WTC11 (cell line): ENCODE measurements around the gene DDX10. TPM values are rescaled to one million over a fixed set of nuclear protein-coding genes. Genes with fewer than 3 reads are reported as not detected.

Source experiments
- ATAC-seq: fragments of 200-7000 bp; cut with Tn5 transposase; 2 replicates; pipeline ENCODE4 v1.10.0; 2021; ENCODE audit warnings: mild to moderate bottlenecking, moderate library complexity
- CTCF ChIA-PET: fragments of 300-600 bp; sonication (Branson Sonifier 250); formaldehyde crosslinking; loops from one replicate; lab custom pipeline; 2021; ENCODE audit warnings: antibody characterized with exemption; lab: Charles Lee
- POLR2A ChIA-PET: fragments of 350-600 bp; sonication (Branson Sonifier 250); formaldehyde crosslinking; loops from one replicate; lab custom pipeline; 2021; ENCODE audit warnings: antibody characterized with exemption; lab: Charles Lee
- DNase-seq: peaks from one replicate; pipeline ENCODE4 v3.0.0; 2021; ENCODE audit warnings: low spot score
- H3K27ac Mint-ChIP-seq: 2 replicates; pipeline ENCODE4 v1.8.0; 2021; ENCODE audit warnings: mixed read lengths
- H3K27me3 Mint-ChIP-seq: 2 replicates; pipeline ENCODE4 v1.8.0; 2021; ENCODE audit warnings: low read depth, mild to moderate bottlenecking, moderate library complexity, mixed read lengths
- H3K36me3 Mint-ChIP-seq: 2 replicates; pipeline ENCODE4 v1.8.0; 2021; ENCODE audit warnings: mixed read lengths
- H3K4me1 Mint-ChIP-seq: 2 replicates; pipeline ENCODE4 v1.8.0; 2022; ENCODE audit warnings: mixed read lengths
- H3K4me3 Mint-ChIP-seq: 2 replicates; pipeline ENCODE4 v1.8.0; 2021; ENCODE audit warnings: mild to moderate bottlenecking, moderate library complexity, mixed read lengths
- H3K9me3 Mint-ChIP-seq: 2 replicates; pipeline ENCODE4 v1.8.0; 2021; ENCODE audit warnings: mixed read lengths
- ETV6 ChIP-seq: sonication (generic); formaldehyde crosslinking; IDR thresholded peaks from 2 replicates; pipeline ENCODE4 v1.8.1; 2022; ENCODE audit warnings: mild to moderate bottlenecking, missing genetic modification reagents
- FOXP1 ChIP-seq: sonication (generic); formaldehyde crosslinking; IDR thresholded peaks from 2 replicates; pipeline ENCODE4 v1.8.0; 2022; ENCODE audit warnings: missing genetic modification reagents, mild to moderate bottlenecking, moderate library complexity, borderline replicate concordance
- GABPB1 ChIP-seq: sonication (generic); formaldehyde crosslinking; IDR thresholded peaks from 2 replicates; pipeline ENCODE4 v1.8.1; 2023; ENCODE audit warnings: mild to moderate bottlenecking, missing genetic modification reagents
- GTF2I ChIP-seq: fragments of 250-450 bp; sonication (Bioruptor Pico); conservative IDR thresholded peaks from 2 replicates; pipeline ENCODE4 v1.4.0; 2021; ENCODE audit warnings: mild to moderate bottlenecking
- HMGA2 ChIP-seq: fragments of 250-450 bp; sonication (Bioruptor Pico); IDR thresholded peaks from 2 replicates; pipeline ENCODE4 v1.4.0; 2021; ENCODE audit warnings: mild to moderate bottlenecking, moderate library complexity
- IRF2 ChIP-seq: sonication (generic); formaldehyde crosslinking; IDR thresholded peaks from 2 replicates; pipeline ENCODE4 v1.8.0; 2022; ENCODE audit warnings: low read depth, missing genetic modification reagents, borderline replicate concordance
- KAT7 ChIP-seq: sonication (generic); formaldehyde crosslinking; IDR thresholded peaks from 2 replicates; pipeline ENCODE4 v1.8.1; 2023; ENCODE audit warnings: missing genetic modification reagents, mild to moderate bottlenecking, borderline replicate concordance
- NR2C2 ChIP-seq: sonication (generic); formaldehyde crosslinking; IDR thresholded peaks from 2 replicates; pipeline ENCODE4 v1.8.0; 2022; ENCODE audit warnings: mild to moderate bottlenecking, missing genetic modification reagents
- OVOL2 ChIP-seq: fragments of 250-450 bp; sonication (Bioruptor Pico); IDR thresholded peaks from 2 replicates; pipeline ENCODE4 v1.9.0; 2021; ENCODE audit warnings: mild to moderate bottlenecking, borderline replicate concordance
- PRRX2 ChIP-seq: fragments of 250-450 bp; sonication (Bioruptor Pico); IDR thresholded peaks from 2 replicates; pipeline ENCODE4 v1.8.0; 2021; ENCODE audit warnings: mild to moderate bottlenecking
- RELA ChIP-seq: sonication (generic); formaldehyde crosslinking; IDR thresholded peaks from 2 replicates; pipeline ENCODE4 v1.8.1; 2022; ENCODE audit warnings: missing genetic modification reagents, mild to moderate bottlenecking, borderline replicate concordance
- SOX15 ChIP-seq: fragments of 250-450 bp; sonication (Bioruptor Pico); IDR thresholded peaks from 2 replicates; pipeline ENCODE4 v1.9.0; 2021; ENCODE audit warnings: mild to moderate bottlenecking
- TCF7 ChIP-seq: sonication (generic); formaldehyde crosslinking; IDR thresholded peaks from 2 replicates; pipeline ENCODE4 v1.8.0; 2022; ENCODE audit warnings: mild to moderate bottlenecking, low read depth, missing genetic modification reagents, moderate library complexity
- TEAD1 ChIP-seq: sonication (generic); formaldehyde crosslinking; IDR thresholded peaks from 2 replicates; pipeline ENCODE4 v1.8.0; 2022; ENCODE audit warnings: mild to moderate bottlenecking, missing genetic modification reagents
- ZNF416 ChIP-seq: fragments of 250-450 bp; sonication (Bioruptor Pico); IDR thresholded peaks from 2 replicates; pipeline ENCODE4 v1.9.0; 2021; ENCODE audit warnings: mild to moderate bottlenecking, inconsistent platforms
- ZNF423 ChIP-seq: fragments of 250-450 bp; sonication (Bioruptor Pico); IDR thresholded peaks from 2 replicates; pipeline ENCODE4 v2.1.2; 2022; ENCODE audit warnings: mild to moderate bottlenecking, moderate library complexity
- total RNA-seq: library from RNA; stranded (reverse); gene quantifications from 3 replicates; pipeline ENCODE4 v1.2.3, GENCODE V29; 2021
- TF ChIP-seq, protein P1 (sequence below): sonication (generic); formaldehyde crosslinking; IDR thresholded peaks from 2 replicates; pipeline ENCODE4 v1.8.1; 2023; ENCODE audit warnings: mild to moderate bottlenecking, missing genetic modification reagents, moderate library complexity
- TF ChIP-seq, protein P2 (sequence below): fragments of 250-450 bp; sonication (Bioruptor Pico); IDR thresholded peaks from 2 replicates; pipeline ENCODE4 v1.9.0; 2021; ENCODE audit warnings: moderate library complexity, mild to moderate bottlenecking, inconsistent platforms, borderline replicate concordance
- TF ChIP-seq, protein P3 (sequence below): fragments of 250-450 bp; sonication (Bioruptor Pico); IDR thresholded peaks from 2 replicates; pipeline ENCODE4 v2.1.2; 2022; ENCODE audit warnings: mild to moderate bottlenecking, moderate library complexity
- TF ChIP-seq, protein P4 (sequence below): sonication (generic); formaldehyde crosslinking; IDR thresholded peaks from 2 replicates; pipeline ENCODE4 v1.8.0; 2022; ENCODE audit warnings: missing genetic modification reagents
- TF ChIP-seq, protein P5 (sequence below): fragments of 250-450 bp; sonication (Bioruptor Pico); IDR thresholded peaks from 2 replicates; pipeline ENCODE4 v1.9.0; 2021; ENCODE audit warnings: mild to moderate bottlenecking
- TF ChIP-seq, protein P6 (sequence below): fragments of 250-450 bp; sonication (Bioruptor Pico); conservative IDR thresholded peaks from 2 replicates; pipeline ENCODE4 v1.9.0; 2021; ENCODE audit warnings: mild to moderate bottlenecking
- TF ChIP-seq, protein P7 (sequence below): sonication (generic); formaldehyde crosslinking; conservative IDR thresholded peaks from 2 replicates; pipeline ENCODE4 v1.8.1; 2023; ENCODE audit warnings: mild to moderate bottlenecking, low read depth, missing genetic modification reagents, moderate library complexity

The DDX10 gene
- total RNA-seq, 1 experiment from 2014 or later = 56.8 TPM

DNA sequence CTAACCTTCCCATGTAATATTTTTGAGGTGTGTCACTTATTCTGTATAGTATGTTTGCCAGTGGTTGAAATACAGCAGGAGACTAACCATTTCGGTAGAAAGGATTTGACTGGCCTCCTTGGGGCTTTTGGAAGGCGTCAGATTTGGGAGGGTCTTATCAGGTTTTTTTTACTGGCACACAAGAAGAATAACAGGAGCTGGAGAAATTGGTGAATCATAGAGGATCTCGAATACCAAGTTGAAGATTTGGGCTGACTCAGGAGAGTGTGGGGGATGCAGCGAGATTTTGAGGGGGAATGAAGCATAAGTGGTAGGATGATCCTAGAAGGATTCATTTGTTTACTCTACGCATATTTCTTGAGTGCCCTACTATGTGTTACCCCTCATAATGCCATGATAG is 200.5 kb downstream of the DDX10 start (continued):
- TF ChIP-seq, protein P1, sequence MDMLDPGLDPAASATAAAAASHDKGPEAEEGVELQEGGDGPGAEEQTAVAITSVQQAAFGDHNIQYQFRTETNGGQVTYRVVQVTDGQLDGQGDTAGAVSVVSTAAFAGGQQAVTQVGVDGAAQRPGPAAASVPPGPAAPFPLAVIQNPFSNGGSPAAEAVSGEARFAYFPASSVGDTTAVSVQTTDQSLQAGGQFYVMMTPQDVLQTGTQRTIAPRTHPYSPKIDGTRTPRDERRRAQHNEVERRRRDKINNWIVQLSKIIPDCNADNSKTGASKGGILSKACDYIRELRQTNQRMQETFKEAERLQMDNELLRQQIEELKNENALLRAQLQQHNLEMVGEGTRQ (CRISPR knock-in tag) = no peak
- TF ChIP-seq ZNF423 (CRISPR knock-in tag) = no peak
- TF ChIP-seq, protein P2, sequence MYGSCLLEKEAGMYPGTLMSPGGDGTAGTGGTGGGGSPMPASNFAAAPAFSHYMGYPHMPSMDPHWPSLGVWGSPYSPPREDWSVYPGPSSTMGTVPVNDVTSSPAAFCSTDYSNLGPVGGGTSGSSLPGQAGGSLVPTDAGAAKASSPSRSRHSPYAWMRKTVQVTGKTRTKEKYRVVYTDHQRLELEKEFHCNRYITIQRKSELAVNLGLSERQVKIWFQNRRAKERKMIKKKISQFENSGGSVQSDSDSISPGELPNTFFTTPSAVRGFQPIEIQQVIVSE (CRISPR knock-in tag) = no peak
- no peak for TF ChIP-seq OVOL2 (CRISPR knock-in tag)

DNA sequence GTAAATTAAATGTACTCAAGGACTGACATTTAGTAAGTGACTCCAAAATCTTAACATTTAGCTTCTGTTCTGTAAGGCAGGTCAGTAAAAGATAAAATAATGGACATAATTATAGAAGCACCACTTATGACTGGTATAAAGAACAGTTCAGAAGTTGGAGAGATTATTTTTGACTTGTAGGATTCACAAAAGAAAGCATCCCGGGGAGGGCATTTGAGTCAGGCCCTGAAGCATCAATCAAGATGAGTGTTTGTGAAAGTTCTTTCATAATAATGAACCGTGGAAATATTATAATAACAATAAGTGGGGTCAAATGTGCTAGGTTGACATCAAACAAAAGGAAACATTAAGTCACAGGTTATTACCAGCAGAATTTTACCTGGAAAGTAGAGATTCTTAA is 201.9 kb downstream of the DDX10 start:
- CTCF ChIA-PET = no interaction called here
- no peak for TF ChIP-seq HMGA2 (CRISPR knock-in tag)
- TF ChIP-seq, protein P3, sequence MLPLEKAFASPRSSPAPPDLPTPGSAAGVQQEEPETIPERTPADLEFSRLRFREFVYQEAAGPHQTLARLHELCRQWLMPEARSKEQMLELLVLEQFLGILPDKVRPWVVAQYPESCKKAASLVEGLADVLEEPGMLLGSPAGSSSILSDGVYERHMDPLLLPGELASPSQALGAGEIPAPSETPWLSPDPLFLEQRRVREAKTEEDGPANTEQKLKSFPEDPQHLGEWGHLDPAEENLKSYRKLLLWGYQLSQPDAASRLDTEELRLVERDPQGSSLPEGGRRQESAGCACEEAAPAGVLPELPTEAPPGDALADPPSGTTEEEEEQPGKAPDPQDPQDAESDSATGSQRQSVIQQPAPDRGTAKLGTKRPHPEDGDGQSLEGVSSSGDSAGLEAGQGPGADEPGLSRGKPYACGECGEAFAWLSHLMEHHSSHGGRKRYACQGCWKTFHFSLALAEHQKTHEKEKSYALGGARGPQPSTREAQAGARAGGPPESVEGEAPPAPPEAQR = no peak
- TF ChIP-seq, protein P4, sequence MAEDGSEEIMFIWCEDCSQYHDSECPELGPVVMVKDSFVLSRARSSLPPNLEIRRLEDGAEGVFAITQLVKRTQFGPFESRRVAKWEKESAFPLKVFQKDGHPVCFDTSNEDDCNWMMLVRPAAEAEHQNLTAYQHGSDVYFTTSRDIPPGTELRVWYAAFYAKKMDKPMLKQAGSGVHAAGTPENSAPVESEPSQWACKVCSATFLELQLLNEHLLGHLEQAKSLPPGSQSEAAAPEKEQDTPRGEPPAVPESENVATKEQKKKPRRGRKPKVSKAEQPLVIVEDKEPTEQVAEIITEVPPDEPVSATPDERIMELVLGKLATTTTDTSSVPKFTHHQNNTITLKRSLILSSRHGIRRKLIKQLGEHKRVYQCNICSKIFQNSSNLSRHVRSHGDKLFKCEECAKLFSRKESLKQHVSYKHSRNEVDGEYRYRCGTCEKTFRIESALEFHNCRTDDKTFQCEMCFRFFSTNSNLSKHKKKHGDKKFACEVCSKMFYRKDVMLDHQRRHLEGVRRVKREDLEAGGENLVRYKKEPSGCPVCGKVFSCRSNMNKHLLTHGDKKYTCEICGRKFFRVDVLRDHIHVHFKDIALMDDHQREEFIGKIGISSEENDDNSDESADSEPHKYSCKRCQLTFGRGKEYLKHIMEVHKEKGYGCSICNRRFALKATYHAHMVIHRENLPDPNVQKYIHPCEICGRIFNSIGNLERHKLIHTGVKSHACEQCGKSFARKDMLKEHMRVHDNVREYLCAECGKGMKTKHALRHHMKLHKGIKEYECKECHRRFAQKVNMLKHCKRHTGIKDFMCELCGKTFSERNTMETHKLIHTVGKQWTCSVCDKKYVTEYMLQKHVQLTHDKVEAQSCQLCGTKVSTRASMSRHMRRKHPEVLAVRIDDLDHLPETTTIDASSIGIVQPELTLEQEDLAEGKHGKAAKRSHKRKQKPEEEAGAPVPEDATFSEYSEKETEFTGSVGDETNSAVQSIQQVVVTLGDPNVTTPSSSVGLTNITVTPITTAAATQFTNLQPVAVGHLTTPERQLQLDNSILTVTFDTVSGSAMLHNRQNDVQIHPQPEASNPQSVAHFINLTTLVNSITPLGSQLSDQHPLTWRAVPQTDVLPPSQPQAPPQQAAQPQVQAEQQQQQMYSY (CRISPR knock-in tag) = no peak
- no peak for TF ChIP-seq RELA
- TF ChIP-seq KAT7 = no peak
- TF ChIP-seq TCF7 (CRISPR knock-in tag) = no peak
- TF ChIP-seq ETV6 (CRISPR knock-in tag) = no peak
- TF ChIP-seq GTF2I = no peak

DNA sequence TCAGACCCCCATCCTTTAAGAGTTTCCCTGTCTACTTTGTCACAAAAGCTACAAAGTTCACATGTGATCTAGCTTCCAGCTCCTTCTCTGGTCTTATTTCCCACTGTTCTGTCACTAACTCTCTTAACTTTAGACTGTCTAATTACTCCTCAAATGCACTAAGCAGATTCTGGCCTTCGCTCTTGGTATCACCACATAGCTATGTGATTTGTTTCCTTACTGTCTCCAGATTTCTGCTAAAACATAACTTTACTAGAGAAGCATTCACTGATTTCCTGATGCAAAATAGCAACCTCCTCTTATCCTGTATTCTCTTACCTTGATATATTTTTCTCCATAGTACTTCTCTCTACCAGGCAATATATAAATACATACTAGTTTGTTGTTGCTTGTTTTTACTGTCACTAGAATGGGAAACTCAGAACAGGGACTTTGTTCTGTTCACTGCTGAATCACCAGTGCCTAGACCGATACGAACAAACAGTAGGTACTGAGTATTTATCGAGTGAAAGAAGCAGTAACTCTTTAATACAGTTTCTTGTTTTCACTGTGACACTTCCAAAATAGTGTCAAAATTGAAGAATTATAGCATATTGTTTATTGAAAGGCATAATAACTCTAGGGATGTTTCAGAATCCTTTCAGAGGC is 205.6 kb downstream of the DDX10 start:
- no peak overlapping the region for H3K4me3 Mint-ChIP-seq
- ATAC-seq (no peak), DNase-seq (no peak)
- H3K9me3 Mint-ChIP-seq = no peaks in the 10 kb centered on the region
- peaks cover 58% of the 10 kb centered on the region for H3K4me1 Mint-ChIP-seq
- no peaks in the 10 kb centered on the region for H3K36me3 Mint-ChIP-seq
- H3K27ac Mint-ChIP-seq = peak overlapping the region; percentile 35
- H3K27me3 Mint-ChIP-seq = no peaks in the 10 kb centered on the region
- ChIA-PET CTCF (interaction anchor here (0.8 to 2.5 kb wide), 15 partner anchors 9 to 827 kb away, joined by 3 to 31 read pairs (median 5); partner anchors contain the start of gene DDX10), POLR2A (no interaction called here)
- TF ChIP-seq, protein P5, sequence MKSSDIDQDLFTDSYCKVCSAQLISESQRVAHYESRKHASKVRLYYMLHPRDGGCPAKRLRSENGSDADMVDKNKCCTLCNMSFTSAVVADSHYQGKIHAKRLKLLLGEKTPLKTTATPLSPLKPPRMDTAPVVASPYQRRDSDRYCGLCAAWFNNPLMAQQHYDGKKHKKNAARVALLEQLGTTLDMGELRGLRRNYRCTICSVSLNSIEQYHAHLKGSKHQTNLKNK = no peak
- no peak for TF ChIP-seq IRF2 (CRISPR knock-in tag)
- TF ChIP-seq FOXP1 (CRISPR knock-in tag) = no peak
- TF ChIP-seq, protein P6, sequence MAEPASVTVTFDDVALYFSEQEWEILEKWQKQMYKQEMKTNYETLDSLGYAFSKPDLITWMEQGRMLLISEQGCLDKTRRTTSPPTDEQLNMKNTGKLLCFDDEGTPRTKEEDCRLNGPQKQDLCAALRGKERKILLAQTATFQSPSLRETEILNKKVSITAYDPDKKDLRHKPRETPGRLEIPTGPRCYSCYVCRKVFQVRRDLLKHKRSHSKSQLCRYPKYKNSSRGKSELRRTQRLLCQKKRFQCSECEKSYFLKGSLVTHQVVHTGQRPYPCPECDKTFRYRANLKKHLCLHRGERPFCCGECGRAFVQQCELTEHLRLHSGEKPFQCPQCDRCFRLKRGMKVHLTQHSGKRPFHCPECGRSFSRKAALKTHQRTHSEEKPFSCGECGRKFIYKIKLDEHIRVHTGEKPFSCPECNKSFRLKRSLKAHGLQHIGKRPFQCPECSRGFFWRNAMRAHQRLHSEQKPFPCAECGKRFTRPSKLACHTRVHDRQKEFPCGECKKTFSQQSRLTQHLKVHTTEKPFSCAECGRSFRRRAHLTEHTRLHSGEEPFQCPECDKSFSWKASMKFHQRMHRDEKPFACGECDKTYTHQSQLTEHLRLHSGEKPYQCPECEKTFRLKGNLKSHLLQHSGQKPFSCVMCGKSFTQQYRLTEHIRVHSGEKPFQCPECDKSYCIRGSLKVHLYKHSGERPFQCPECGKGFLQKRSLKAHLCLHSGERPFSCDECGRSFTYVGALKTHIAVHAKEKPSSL (CRISPR knock-in tag) = no peak
- TF ChIP-seq, protein P7, sequence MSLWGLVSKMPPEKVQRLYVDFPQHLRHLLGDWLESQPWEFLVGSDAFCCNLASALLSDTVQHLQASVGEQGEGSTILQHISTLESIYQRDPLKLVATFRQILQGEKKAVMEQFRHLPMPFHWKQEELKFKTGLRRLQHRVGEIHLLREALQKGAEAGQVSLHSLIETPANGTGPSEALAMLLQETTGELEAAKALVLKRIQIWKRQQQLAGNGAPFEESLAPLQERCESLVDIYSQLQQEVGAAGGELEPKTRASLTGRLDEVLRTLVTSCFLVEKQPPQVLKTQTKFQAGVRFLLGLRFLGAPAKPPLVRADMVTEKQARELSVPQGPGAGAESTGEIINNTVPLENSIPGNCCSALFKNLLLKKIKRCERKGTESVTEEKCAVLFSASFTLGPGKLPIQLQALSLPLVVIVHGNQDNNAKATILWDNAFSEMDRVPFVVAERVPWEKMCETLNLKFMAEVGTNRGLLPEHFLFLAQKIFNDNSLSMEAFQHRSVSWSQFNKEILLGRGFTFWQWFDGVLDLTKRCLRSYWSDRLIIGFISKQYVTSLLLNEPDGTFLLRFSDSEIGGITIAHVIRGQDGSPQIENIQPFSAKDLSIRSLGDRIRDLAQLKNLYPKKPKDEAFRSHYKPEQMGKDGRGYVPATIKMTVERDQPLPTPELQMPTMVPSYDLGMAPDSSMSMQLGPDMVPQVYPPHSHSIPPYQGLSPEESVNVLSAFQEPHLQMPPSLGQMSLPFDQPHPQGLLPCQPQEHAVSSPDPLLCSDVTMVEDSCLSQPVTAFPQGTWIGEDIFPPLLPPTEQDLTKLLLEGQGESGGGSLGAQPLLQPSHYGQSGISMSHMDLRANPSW (CRISPR knock-in tag) = no peak
- no peak for TF ChIP-seq TCF7 (CRISPR knock-in tag)
- TF ChIP-seq ZNF416 (CRISPR knock-in tag) = no peak
- TF ChIP-seq GABPB1 (CRISPR knock-in tag) = no peak
- TF ChIP-seq SOX15 (CRISPR knock-in tag) = no peak
- TF ChIP-seq NR2C2 = no peak
- no peak for TF ChIP-seq TEAD1 (CRISPR knock-in tag)
- TF ChIP-seq PRRX2 (CRISPR knock-in tag) = no peak

More for the DNA sequence above, 201.9 kb downstream of the DDX10 start:
- POLR2A ChIA-PET = no interaction called here
- no peak overlapping the region for H3K27ac Mint-ChIP-seq
- ATAC-seq = no peak
- H3K9me3 Mint-ChIP-seq = no peaks in the 10 kb centered on the region
- H3K4me1 Mint-ChIP-seq = peaks cover 38% of the 10 kb centered on the region
- DNase-seq = no peak
- H3K4me3 Mint-ChIP-seq = no peak overlapping the region
- no peaks in the 10 kb centered on the region for H3K27me3 Mint-ChIP-seq
- H3K36me3 Mint-ChIP-seq = no peaks in the 10 kb centered on the region
